HepG2 (cell line): ENCODE results near the gene CNPY4. TPM values are rescaled to one million over a fixed set of nuclear protein-coding genes. Genes with fewer than 3 reads are reported as not detected.

Experiments
- ADNP ChIP-seq: sonication (generic); formaldehyde crosslinking; IDR thresholded peaks from 2 replicates; pipeline ENCODE4 v1.4.0; 2020; ENCODE audit warnings: missing genetic modification reagents
- AHR ChIP-seq: IDR thresholded peaks from 2 replicates; pipeline ENCODE4 v1.6.1; 2018; ENCODE audit warnings: missing genetic modification reagents, missing compliant biosample characterization
- ARNT ChIP-seq: fragments of 450-650 bp; IDR thresholded peaks from 2 replicates; pipeline ENCODE4 v1.6.1; 2017
- CBX5 ChIP-seq: sonication (generic); formaldehyde crosslinking; IDR thresholded peaks from 2 replicates; pipeline ENCODE4 v1.4.0; 2020; ENCODE audit warnings: missing genetic modification reagents, borderline replicate concordance
- ETS1 ChIP-seq: sonication (generic); formaldehyde crosslinking; IDR thresholded peaks from 2 replicates; pipeline ENCODE4 v1.4.0; 2020; ENCODE audit warnings: missing genetic modification reagents
- LCORL ChIP-seq, 2 experiments: fragments of 450-650 bp in 1 of 2; sonication (generic) in 1 of 2; formaldehyde crosslinking in 1 of 2; IDR thresholded peaks; 2 replicates each; pipeline versions ENCODE4 v1.5.0 to v1.6.1; 2017 to 2020; ENCODE audit warnings: antibody characterized with exemption in 1 of 2, missing genetic modification reagents in 1 of 2
- MAZ ChIP-seq, 2 experiments: sonication (generic) in 1 of 2; formaldehyde crosslinking in 1 of 2; IDR thresholded peaks; 2 replicates each; pipeline versions ENCODE4 v1.5.0 to v1.6.1; 2012 to 2020; ENCODE audit warnings: low read depth in 2 of 2, mild to moderate bottlenecking in 2 of 2, borderline replicate concordance in 1 of 2, improper control_type of control experiment in 1 of 2, low read length in 1 of 2, missing genetic modification reagents in 1 of 2, moderate library complexity in 1 of 2
- MIXL1 ChIP-seq: IDR thresholded peaks from 2 replicates; pipeline ENCODE4 v1.6.1; 2016
- NAIF1 ChIP-seq: sonication (generic); formaldehyde crosslinking; IDR thresholded peaks from 2 replicates; pipeline ENCODE4 v1.5.0; 2020; ENCODE audit warnings: mild to moderate bottlenecking, missing genetic modification reagents, borderline replicate concordance
- NCOA2 ChIP-seq: sonication (generic); formaldehyde crosslinking; IDR thresholded peaks from 2 replicates; pipeline ENCODE4 v1.8.0; 2022; ENCODE audit warnings: inconsistent platforms
- NR2F6 ChIP-seq, 2 experiments: IDR thresholded peaks; 2 replicates each; pipeline ENCODE4 v1.6.1; 2016; ENCODE audit warnings: antibody characterized with exemption in 1 of 2, mild to moderate bottlenecking in 1 of 2
- POLR2A ChIP-seq, 2 experiments: IDR thresholded peaks; 2 replicates each; pipeline ENCODE4 v1.6.1; 2011; ENCODE audit warnings: low read depth in 2 of 2, low read length in 2 of 2, mild to moderate bottlenecking in 1 of 2, moderate library complexity in 1 of 2; ENCODE audit not compliant: insufficient read depth in 1 of 2
- PRMT3 ChIP-seq: sonication (generic); formaldehyde crosslinking; IDR thresholded peaks from 2 replicates; pipeline ENCODE4 v1.8.1; 2022; ENCODE audit warnings: low read depth, mild to moderate bottlenecking, moderate library complexity, missing genetic modification reagents, borderline replicate concordance
- RAD51 ChIP-seq: fragments of 450-650 bp; IDR thresholded peaks from 2 replicates; pipeline ENCODE4 v1.6.1; 2016; ENCODE audit warnings: borderline replicate concordance
- RFXANK ChIP-seq: IDR thresholded peaks from 2 replicates; pipeline ENCODE4 v1.6.1; 2016
- SP2 ChIP-seq: sonication (generic); formaldehyde crosslinking; IDR thresholded peaks from 2 replicates; pipeline ENCODE4 v1.5.1; 2020; ENCODE audit warnings: mild to moderate bottlenecking, missing genetic modification reagents
- SRSF1 ChIP-seq: fragments of 200-400 bp; formaldehyde crosslinking; optimal IDR thresholded peaks from 2 replicates; pipeline ENCODE3; 2017; ENCODE audit warnings: mild to moderate bottlenecking, low read depth, low read length, moderate library complexity
- STAT5B ChIP-seq: sonication (generic); formaldehyde crosslinking; IDR thresholded peaks from 2 replicates; pipeline ENCODE4 v1.4.0; 2020; ENCODE audit warnings: missing genetic modification reagents
- TEAD2 ChIP-seq: sonication (generic); formaldehyde crosslinking; IDR thresholded peaks from 2 replicates; pipeline ENCODE4 v1.9.0; 2021; ENCODE audit warnings: missing genetic modification reagents
- THAP11 ChIP-seq: IDR thresholded peaks from 2 replicates; pipeline ENCODE4 v1.6.1; 2016; ENCODE audit warnings: missing biosample characterization, missing genetic modification reagents
- TP53 ChIP-seq: sonication (generic); formaldehyde crosslinking; conservative IDR thresholded peaks from 2 replicates; pipeline ENCODE4 v1.4.0; 2020; ENCODE audit warnings: missing genetic modification reagents
- ZC3H4 ChIP-seq: sonication (generic); formaldehyde crosslinking; IDR thresholded peaks from 2 replicates; pipeline ENCODE4 v1.4.0; 2020; ENCODE audit warnings: missing genetic modification reagents, borderline replicate concordance
- ZFP62 ChIP-seq: sonication (generic); formaldehyde crosslinking; IDR thresholded peaks from 2 replicates; pipeline ENCODE4 v1.4.0; 2020; ENCODE audit warnings: missing genetic modification reagents
- ZNF207 ChIP-seq: fragments of 450-650 bp; IDR thresholded peaks from 2 replicates; pipeline ENCODE4 v1.6.1; 2016; ENCODE audit warnings: antibody characterized with exemption, borderline replicate concordance
- ZNF260 ChIP-seq: sonication (generic); formaldehyde crosslinking; IDR thresholded peaks from 2 replicates; pipeline ENCODE4 v1.4.0; 2020; ENCODE audit warnings: missing genetic modification reagents, low read depth, mild to moderate bottlenecking, borderline replicate concordance
- ZNF616 ChIP-seq: sonication (generic); formaldehyde crosslinking; IDR thresholded peaks from 2 replicates; pipeline ENCODE4 v1.5.0; 2020; ENCODE audit warnings: low read depth, mild to moderate bottlenecking, missing genetic modification reagents
- ZSCAN30 ChIP-seq: sonication (generic); formaldehyde crosslinking; IDR thresholded peaks from 2 replicates; pipeline ENCODE4 v1.5.0; 2020; ENCODE audit warnings: mild to moderate bottlenecking, missing genetic modification reagents
- polyA plus RNA-seq, 8 experiments: library from polyadenylated mRNA; depleted of rRNA in 3 of 8; stranded (reverse) in 7 of 8; unstranded in 1 of 8; fragments of >200 nt; fragmentation: Illumina TruSeq in 4 of 8; extraction: Trizol in 4 of 8; gene quantifications; 2 replicates each; pipeline versions ENCODE4 v1.2.1 to v1.2.3, GENCODE V29; 2011 to 2016; ENCODE audit warnings: low read depth in 4 of 8, missing spikeins in 1 of 8, mixed read lengths in 1 of 8; ENCODE audit not compliant: insufficient read depth in 1 of 8
- total RNA-seq, 5 experiments: library from RNA; depleted of rRNA; stranded (reverse); fragments of >200 nt; fragmentation: Illumina TruSeq; extraction: Trizol; gene quantifications; 2 replicates each; pipeline ENCODE4 v1.2.3, GENCODE V29; 2016; ENCODE audit warnings: low read depth in 1 of 5
- TF ChIP-seq, protein P1 (sequence below): sonication (generic); formaldehyde crosslinking; IDR thresholded peaks from 2 replicates; pipeline ENCODE4 v1.5.0; 2020; ENCODE audit warnings: mild to moderate bottlenecking, missing genetic modification reagents, borderline replicate concordance

The CNPY4 gene
- total and polyA plus RNA-seq, 2 of the 13 experiments (the other 11 are each of a cell fraction or from before 2014, with no cell fraction given): 6.2 to 12.7 TPM

DNA sequence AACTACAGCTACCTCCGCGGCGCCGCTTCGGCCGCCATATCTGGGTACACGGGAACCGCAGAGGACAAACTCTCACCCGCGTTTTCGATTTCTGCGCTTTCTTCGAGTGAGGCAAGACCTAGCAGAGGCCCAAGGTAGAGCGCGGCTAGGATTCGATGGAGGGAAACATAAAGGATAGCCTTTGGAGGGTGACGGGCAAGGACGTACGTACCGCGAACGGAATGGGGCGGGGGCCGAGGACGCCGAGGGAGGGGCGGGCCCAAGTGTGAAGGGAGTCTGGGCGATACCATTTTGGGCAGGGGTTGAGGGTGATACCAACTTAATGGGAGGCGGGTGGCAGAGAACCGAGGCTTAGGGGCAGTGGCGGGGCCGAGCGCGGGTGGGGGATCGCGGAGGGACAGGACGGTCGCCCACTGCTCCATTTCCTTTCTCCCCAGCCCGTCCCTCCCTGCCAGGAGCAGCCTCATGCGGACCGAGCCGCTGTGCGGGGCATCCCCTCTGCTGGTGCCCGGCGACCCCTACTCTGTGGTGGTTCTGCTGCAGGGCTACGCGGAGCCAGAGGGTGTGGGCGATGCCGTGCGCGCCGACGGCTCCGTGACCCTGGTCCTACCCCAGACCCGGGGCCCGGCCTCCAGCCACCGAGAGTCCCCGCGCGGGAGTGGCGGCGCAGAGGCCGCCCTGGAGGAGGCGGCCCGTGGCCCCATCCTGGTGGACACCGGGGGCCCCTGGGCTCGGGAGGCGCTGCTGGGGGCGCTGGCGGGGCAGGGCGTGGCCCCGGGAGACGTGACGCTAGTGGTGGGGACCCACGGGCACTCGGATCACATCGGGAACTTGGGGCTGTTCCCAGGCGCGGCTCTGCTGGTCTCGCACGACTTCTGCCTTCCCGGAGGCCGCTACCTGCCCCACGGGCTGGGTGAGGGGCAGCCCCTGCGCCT, 7.8 kb downstream of the CNPY4 start, which contains the start of gene MBLAC1 (continued):
- TF ChIP-seq NAIF1 (CRISPR knock-in tag) (no peak), ZNF616 (0 out of 2 replicates have a peak, but pooled peaks have one; percentile 22), SRSF1 (no peak), TP53 (CRISPR knock-in tag) (peak; percentile 58; the same call in 1 of the 2 replicates), CBX5 (CRISPR knock-in tag) (no peak), NR2F6 (IDR thresholded peaks at IDR 0.05) (0 out of 2 replicates have a peak, but pooled peaks have one; percentile 9), NR2F6 (CRISPR knock-in tag; IDR thresholded peaks at IDR 0.05) (no peak), RFXANK (CRISPR knock-in tag) (no peak), TEAD2 (CRISPR knock-in tag) (0 out of 2 replicates have a peak, but pooled peaks have one; percentile 9), ADNP (no peak), ZFP62 (CRISPR knock-in tag) (no peak), PRMT3 (CRISPR knock-in tag) (no peak), AHR (CRISPR knock-in tag) (no peak), POLR2A (IDR thresholded peaks at IDR 0.05; ENCODE audit: insufficient read depth in 1 of 2, low read depth in 2 of 2, low read length in 2 of 2) (peak in 1 of 2 experiments; percentile 78; a peak in 2 of 4 replicates), MAZ (IDR thresholded peaks at IDR 0.05; ENCODE audit: borderline replicate concordance, low read depth, low read length) (peak; percentile 87), MAZ (CRISPR knock-in tag; IDR thresholded peaks at IDR 0.05; ENCODE audit: low read depth) (0 out of 2 replicates have a peak, but pooled peaks have one; percentile 49), THAP11 (CRISPR knock-in tag) (peak; percentile 55), ETS1 (0 out of 2 replicates have a peak, but pooled peaks have one; percentile 49), NCOA2 (CRISPR knock-in tag) (peak; percentile 20; the same call in 1 of the 2 replicates), STAT5B (CRISPR knock-in tag) (no peak), ARNT (no peak), ZNF260 (CRISPR knock-in tag) (no peak), ZNF207 (no peak), MIXL1 (0 out of 2 replicates have a peak, but pooled peaks have one; percentile 30), LCORL (IDR thresholded peaks at IDR 0.05) (no peak), LCORL (CRISPR knock-in tag; IDR thresholded peaks at IDR 0.05) (peak; percentile 57; the same call in 1 of the 2 replicates), ZSCAN30 (no peak), ZC3H4 (0 out of 2 replicates have a peak, but pooled peaks have one; percentile 10), RAD51 (no peak), SP2 (CRISPR knock-in tag) (peak; percentile 38; the same call in 1 of the 2 replicates)
- TF ChIP-seq, protein P1, sequence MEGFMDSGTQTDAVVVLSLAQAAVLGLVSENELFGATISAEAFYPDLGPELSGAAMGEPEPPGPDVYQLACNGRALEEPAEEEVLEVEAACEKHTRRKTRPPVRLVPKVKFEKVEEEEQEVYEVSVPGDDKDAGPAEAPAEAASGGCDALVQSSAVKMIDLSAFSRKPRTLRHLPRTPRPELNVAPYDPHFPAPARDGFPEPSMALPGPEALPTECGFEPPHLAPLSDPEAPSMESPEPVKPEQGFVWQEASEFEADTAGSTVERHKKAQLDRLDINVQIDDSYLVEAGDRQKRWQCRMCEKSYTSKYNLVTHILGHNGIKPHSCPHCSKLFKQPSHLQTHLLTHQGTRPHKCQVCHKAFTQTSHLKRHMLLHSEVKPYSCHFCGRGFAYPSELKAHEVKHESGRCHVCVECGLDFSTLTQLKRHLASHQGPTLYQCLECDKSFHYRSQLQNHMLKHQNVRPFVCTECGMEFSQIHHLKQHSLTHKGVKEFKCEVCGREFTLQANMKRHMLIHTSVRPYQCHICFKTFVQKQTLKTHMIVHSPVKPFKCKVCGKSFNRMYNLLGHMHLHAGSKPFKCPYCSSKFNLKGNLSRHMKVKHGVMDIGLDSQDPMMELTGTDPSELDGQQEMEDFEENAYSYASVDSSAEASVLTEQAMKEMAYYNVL (CRISPR knock-in tag): 0 out of 2 replicates have a peak, but pooled peaks have one; percentile 15
